ENCODE results near the gene PORCN.
"Not testable (repeated sequence)": the region's sequence is repeated elsewhere in the genome, so short reads cannot be mapped to it uniquely, and the experiment has no call there.

PORCN gene

GRCh38 chrX:48512371-48512935 is 3.7 kb downstream of the PORCN start:
- DNase-seq (ENCODE audit: low spot score) = no peak

- no peak for DNase-seq (ENCODE audit: low spot score)
Observed at GRCh38 chrX:48513670-48514069, 4.9 kb downstream of the PORCN start.

DNA sequence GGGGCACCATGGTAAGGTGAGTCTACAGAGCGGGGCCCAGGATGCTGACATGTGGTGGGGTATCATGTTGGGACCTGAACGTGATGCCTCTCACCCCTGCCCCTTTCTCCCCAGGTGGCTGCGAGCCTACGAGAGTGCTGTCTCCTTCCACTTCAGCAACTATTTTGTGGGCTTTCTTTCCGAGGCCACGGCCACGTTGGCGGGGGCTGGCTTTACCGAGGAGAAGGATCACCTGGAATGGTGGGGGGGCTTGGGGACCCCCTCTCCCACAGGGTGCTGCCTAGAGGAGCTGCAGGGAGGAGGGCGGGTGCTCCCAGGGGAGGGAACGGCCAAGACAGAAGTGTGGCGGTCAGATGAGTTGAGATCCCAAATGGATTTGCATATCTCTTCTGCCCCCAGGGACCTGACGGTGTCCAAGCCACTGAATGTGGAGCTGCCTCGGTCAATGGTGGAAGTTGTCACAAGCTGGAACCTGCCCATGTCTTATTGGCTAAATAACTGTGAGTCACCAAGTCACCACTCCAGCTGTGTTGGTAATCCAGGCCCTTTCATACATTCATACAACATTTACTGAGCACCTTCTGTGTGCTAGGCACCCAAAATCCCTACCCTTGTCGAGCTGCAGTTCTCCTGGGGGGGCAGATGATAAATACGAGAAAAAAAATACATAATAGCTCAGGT is 5.5 kb downstream of the PORCN start:
- DNase-seq (ENCODE audit: low spot score) = no peak

DNA sequence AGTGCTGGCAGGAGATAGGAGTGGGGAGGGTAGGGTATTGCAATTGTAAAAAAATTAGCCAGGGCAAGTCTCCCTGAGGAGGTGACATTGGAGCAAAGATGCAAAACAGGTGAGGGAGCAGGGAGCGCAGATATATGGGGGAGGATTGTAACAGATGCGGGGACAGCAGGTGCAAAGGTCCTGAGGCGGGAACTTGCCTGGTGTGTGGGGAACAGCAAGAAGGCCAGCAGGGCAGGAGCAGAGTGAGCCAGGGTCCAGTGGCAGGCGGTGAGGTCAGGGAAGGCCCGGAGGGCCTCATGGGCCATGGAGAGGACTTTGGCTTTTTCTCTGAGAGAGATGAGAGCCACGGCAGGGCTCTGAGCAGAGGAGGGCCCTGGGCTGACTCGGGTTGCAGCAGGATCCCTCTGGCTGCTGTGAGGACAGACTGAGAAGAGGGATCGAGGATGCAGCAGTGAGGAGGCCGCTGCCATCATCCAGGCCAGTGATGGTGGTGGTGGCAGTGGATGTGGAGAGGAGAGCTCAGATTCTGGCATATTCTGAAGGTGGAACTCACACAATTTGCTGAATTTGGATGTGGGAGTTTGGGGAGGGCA is 6.2 kb downstream of the PORCN start:
- no peak for DNase-seq (ENCODE audit: low spot score)

GRCh38 chrX:48515842-48516241 is 7.0 kb downstream of the PORCN start:
- no peak for DNase-seq (ENCODE audit: low spot score)

GRCh38 chrX:48516285-48516684 is 7.5 kb downstream of the PORCN start:
- no peak for DNase-seq (ENCODE audit: low spot score)

GRCh38 chrX:48516987-48517386 is 8.2 kb downstream of the PORCN start:
- no peak for DNase-seq (ENCODE audit: low spot score)

GRCh38 chrX:48519481-48519880 is 10.7 kb downstream of the PORCN start:
- not testable (repeated sequence) for DNase-seq (ENCODE audit: low spot score)

- DNase-seq (ENCODE audit: low spot score) = no peak
Observed at GRCh38 chrX:48520455-48520854, 11.7 kb downstream of the PORCN start.

DNA sequence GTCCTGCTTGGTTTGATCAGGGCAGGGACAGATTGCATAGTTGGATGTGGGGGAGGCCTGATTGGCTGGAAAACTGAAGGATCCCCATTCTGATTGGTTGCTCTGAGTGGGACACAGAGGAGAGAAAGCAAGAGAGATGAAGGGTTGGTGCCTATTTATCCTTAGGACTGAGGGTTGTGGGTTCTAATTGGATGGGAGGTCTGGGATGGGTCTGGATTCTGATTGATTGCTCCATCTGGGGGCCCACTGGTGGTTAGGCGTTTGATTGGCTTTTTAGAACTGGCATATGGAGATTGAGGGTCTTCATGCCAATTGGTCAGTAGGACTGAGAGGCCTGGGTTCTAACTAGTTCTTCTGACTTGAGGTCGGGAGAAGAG is 12.2 kb downstream of the PORCN start:
- peak; percentile 13 for DNase-seq (ENCODE audit: low spot score)

DNA sequence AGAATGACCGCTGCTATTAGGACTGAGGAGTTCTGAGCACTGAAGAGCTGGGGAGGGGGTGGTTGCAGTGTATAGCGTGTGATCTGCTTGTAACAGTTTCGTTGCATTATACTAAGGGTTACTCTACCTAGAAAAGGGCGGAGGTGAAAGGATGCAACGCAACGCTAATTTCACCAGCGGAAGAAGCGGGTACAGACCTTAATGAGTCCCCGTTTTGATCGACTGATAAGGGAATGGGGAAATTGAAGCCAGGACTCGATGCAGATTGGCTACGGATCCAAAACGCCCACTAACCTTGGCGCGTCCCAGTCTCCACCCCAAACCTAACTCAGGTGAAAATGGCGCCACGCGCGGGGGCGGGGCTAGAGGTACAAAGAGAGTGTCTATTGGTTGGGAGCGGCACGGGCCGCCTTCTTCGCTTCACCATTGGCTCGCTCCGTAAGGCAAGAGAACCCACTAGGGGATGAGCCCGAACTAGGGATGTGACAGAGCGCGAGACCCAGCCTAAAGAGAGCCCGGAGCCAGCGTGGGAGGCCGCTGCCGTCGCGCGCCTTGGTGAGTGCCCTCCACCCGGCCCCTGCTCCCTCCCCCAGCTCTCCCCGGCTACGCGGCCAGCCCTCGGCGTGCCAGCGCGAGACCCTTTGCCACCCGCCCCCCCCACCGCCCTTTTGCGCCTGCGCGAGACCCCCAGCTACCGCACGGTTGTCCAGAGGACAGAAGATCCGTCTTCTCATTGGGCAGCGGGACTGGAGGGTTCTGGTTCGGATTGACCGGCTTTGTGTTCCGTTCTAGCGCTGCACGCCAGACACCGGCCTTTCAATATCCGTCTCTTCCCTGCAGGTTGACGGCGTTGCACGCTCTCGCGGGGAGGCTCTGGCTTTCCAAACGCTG is 12.8 kb downstream of the PORCN start, which contains the start of gene EBP:
TSS of gene EBP (plus strand) at position 456 of the 891 bp plus-strand sequence. CDS start 1,964 bp downstream, outside the sequence.
- peak; percentile 86 for DNase-seq (ENCODE audit: low spot score)

DNA sequence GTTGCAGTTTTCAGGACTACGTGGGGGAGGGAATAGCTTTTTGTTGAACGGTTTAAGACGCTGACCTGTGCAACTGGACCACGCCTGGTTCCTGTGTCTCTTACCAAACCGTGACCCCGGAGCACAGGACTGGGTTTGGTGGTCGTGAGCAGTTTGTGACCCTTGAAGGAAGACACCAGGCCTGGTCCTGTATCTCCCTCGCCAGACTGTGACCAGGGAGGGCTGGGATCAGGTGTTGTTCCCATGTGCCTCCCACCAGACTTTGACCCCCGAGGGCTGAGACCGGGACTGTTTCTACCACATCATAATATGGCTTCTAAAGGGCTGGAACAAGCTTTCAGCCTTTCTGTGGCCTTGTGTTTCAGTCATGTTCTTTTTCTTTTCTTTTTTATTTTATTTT is 13.5 kb downstream of the PORCN start:
- no peak for DNase-seq (ENCODE audit: low spot score)

DNA sequence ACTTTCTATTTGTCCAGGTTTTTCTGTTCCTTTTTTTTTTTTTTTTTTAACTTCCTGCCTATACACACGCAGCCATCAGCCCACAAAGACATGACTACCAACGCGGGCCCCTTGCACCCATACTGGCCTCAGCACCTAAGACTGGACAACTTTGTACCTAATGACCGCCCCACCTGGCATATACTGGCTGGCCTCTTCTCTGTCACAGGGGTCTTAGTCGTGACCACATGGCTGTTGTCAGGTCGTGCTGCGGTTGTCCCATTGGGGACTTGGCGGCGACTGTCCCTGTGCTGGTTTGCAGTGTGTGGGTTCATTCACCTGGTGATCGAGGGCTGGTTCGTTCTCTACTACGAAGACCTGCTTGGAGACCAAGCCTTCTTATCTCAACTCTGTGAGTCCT is 14.9 kb downstream of the PORCN start:
- DNase-seq (ENCODE audit: low spot score) = no peak

GRCh38 chrX:48525853-48526252 is 17.1 kb downstream of the PORCN start:
- not testable (repeated sequence) for DNase-seq (ENCODE audit: low spot score)

- no peak for DNase-seq (ENCODE audit: low spot score)
Observed at GRCh38 chrX:48530736-48531135, 21.9 kb downstream of the PORCN start.

DNA sequence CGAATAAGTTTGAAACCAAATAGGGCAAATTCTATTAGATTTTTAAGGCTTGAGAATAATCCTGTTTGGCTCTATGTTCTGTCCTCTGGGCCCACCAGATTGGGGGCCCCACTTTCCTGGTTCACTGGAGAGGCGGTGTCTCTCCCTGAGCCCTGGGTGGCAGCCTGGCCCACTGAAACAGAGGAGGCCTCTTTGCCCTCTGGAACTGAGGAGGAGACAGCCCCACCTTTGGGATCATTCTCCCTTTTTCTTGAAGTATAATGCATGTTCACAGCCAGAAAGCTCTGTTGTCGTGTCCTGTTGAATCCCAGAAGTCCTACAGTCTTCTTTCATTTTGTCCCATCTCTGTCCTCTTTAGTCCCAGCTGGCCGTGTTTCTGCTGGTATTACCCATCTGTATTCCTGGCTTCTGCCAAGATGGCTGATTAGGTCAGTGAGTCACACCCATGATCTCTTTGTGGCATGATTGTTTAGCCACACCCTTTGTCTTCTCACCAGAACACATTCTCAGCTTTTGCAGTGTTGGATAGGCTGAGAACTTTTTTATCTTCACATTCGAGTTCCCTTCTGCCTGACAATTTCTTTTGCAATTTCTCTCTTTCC is 22.7 kb downstream of the PORCN start:
- no peak for DNase-seq (ENCODE audit: low spot score)

GRCh38 chrX:48532161-48532560 is 23.4 kb downstream of the PORCN start:
- DNase-seq (ENCODE audit: low spot score) = no peak

DNA sequence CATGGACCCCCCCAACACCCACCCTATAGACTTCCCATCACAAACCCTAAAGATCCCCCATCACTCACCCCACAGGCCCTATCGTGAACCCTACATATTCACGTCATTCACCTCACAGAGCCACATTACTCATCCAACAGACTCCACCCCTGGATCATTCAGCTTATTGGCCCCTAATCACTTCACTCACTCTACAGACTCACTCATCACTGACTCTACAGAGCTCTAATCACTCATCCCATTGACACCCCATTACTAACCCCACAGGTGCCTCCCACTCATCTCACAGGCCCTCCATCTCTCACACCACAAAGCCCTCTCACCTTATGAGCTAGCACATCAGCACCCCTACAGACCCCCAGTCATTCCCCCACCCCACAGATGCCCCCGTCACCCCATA is 24.4 kb downstream of the PORCN start:
- DNase-seq (ENCODE audit: low spot score) = no peak

GRCh38 chrX:48538641-48539344 is 30.0 kb downstream of the PORCN start:
- no peak for DNase-seq (ENCODE audit: low spot score)

DNA sequence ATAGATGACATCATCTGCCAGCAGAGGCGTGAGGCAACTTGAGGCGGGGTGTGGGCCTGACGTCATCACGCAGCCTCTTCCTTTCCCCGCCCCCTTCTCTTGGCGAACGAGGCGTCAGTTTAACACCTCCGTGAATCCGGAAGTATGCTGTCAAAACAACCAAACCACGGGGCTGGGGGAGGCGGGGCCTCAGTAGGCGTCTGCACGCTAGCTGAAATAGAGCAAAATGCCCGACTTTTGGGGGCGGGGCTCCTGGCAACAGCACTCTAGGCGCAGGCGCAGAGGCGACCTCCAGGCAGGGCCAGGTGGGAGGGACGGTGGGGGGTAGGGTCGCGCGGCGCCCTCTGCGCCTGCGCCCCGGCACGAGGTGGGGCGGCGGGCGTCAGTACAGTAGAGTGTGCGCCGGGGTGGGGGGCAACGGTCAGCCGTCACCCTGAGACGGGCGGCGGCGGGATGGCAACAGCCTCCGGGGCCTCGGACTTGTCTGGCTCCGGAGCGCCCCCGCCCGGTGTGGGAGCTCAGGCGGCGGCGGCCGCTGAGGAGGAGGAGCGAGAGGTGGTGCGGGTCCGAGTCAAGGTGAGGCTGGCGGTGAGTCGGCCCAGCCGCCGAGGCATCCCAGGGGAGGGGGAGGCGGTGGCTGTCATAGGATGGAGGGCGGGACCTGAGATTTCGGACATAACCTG is 30.7 kb downstream of the PORCN start, which contains the start of gene TBC1D25:
TSS of gene TBC1D25 (plus strand) at position 370 of the 683 bp plus-strand sequence. CDS start at position 454, 84 bp downstream.
- DNase-seq (ENCODE audit: low spot score) = peak; percentile 85

GRCh38 chrX:48540028-48540375 is 31.2 kb downstream of the PORCN start:
- peak; percentile 59 for DNase-seq (ENCODE audit: low spot score)
